Adrenal gland (tissue), 5 donors: ENCODE data around the gene POLR1H.

Source experiments
- POLR2A ChIP-seq, 2 donors: fragments of 450-650 bp; IDR thresholded peaks; one replicate each; pipeline ENCODE4 v1.6.1; 2017; ENCODE audit warnings: antibody characterized with exemption in 2 of 2, mild to moderate bottlenecking in 2 of 2, moderate library complexity in 1 of 2
- TF ChIP-seq, protein P1 (sequence below), 6 experiments: fragments of 450-650 bp in 4 of 6; fragments of 200-600 bp in 2 of 6; sonication (generic) in 1 of 6; IDR thresholded peaks; 1 replicate in 5 of 6; 2 replicates in 1 of 6; pipeline versions ENCODE4 v1.5.1 to v1.8.0; 2016 to 2021; ENCODE audit warnings: antibody characterized with exemption in 6 of 6, mild to moderate bottlenecking in 2 of 6, moderate library complexity in 1 of 6
- donor health status: DM: no; HTN: no; CAD: no.

DNA sequence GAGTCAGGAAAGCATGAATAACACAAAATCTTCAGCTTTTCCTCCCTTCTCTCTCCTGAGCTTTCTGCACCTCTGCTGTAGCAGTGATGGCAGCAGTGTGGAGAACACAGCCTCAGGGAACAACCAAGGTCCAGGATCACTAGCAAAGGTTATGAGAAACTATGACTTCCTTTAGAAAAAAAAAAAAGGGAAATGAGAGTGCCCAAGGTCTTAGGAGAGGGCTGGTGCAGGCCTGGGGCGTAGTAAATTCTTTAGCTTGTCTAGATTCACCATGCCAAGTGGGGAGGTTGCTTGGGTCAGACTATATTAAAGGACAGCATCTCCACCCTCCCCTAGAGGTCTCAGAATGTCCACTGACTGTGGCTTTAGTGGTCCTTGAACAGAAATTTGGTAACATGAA, 40.4 kb upstream of the POLR1H start:
- no peak for TF ChIP-seq POLR2A (IDR thresholded peaks at IDR 0.05)
- TF ChIP-seq, protein P1, sequence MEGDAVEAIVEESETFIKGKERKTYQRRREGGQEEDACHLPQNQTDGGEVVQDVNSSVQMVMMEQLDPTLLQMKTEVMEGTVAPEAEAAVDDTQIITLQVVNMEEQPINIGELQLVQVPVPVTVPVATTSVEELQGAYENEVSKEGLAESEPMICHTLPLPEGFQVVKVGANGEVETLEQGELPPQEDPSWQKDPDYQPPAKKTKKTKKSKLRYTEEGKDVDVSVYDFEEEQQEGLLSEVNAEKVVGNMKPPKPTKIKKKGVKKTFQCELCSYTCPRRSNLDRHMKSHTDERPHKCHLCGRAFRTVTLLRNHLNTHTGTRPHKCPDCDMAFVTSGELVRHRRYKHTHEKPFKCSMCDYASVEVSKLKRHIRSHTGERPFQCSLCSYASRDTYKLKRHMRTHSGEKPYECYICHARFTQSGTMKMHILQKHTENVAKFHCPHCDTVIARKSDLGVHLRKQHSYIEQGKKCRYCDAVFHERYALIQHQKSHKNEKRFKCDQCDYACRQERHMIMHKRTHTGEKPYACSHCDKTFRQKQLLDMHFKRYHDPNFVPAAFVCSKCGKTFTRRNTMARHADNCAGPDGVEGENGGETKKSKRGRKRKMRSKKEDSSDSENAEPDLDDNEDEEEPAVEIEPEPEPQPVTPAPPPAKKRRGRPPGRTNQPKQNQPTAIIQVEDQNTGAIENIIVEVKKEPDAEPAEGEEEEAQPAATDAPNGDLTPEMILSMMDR (IDR thresholded peaks at IDR 0.05), result no peak
